HUES48 (cell line): Measurements from ENCODE around the gene STAMBPL1.
"Not testable (repeated sequence)": the region's sequence is repeated elsewhere in the genome, so short reads cannot be mapped to it uniquely, and the experiment has no call there.

Experiments used
- H3K27ac ChIP-seq: one replicate; pipeline ENCODE4 v1.7.0; 2013; ENCODE audit warnings: low read depth, low read length, inconsistent platforms
- H3K27me3 ChIP-seq: 2 replicates; pipeline ENCODE4 v1.6.1; 2013; ENCODE audit warnings: mild to moderate bottlenecking, low read length; ENCODE audit not compliant: control insufficient read depth, insufficient read depth
- H3K36me3 ChIP-seq: 2 replicates; pipeline ENCODE4 v1.6.1; 2013; ENCODE audit warnings: low read length; ENCODE audit not compliant: control insufficient read depth, insufficient read depth
- H3K4me1 ChIP-seq: 2 replicates; pipeline ENCODE4 v1.6.1; 2013; ENCODE audit warnings: mild to moderate bottlenecking, low read length; ENCODE audit not compliant: control insufficient read depth, insufficient read depth
- H3K4me3 ChIP-seq: 2 replicates; pipeline ENCODE4 v1.5.1; 2013; ENCODE audit warnings: mild to moderate bottlenecking, low read depth, low read length
- H3K9ac ChIP-seq: 2 replicates; pipeline ENCODE4 v1.6.1; 2013; ENCODE audit warnings: mild to moderate bottlenecking, low read depth, low read length, moderate library complexity
- H3K9me3 ChIP-seq: 2 replicates; pipeline ENCODE4 v1.6.1; 2013; ENCODE audit warnings: low read length; ENCODE audit not compliant: control insufficient read depth, insufficient read depth

Gene STAMBPL1

DNA sequence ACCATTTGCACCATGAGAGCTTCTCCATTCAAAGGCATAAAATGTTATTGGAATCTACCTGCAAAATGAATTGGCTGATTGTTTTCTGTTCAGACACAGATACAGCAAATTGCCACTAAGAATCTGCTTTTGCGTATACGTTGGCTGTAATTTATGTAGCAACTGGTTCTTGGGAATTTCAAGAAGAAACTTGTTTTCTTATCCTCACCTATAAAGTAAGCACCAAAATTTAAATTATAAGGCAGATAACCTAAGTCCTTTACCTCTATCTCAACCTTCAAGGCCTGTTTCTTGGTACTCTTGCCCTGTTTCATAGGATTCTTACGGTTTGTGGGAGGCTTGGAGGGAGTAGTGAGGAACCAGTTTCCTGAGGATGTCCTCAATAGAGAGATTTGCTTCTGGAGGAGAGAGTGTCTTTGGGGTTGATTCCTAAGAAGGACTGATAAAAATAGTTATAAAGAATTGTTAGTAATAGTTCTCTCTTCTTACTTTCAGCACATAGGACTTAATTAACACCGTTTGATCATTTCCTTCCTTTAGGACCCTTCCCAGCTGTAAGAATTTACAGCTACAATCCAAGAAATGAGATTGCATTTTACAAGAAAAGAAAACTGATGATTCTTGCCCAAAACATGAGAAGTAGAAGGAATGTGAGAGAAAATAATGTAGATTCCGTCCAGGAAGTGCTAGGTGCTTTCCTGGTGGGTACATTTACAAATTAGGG lies 2.0 kb downstream of the STAMBPL1 start:
- H3K9ac ChIP-seq = no peak overlapping the region

DNA sequence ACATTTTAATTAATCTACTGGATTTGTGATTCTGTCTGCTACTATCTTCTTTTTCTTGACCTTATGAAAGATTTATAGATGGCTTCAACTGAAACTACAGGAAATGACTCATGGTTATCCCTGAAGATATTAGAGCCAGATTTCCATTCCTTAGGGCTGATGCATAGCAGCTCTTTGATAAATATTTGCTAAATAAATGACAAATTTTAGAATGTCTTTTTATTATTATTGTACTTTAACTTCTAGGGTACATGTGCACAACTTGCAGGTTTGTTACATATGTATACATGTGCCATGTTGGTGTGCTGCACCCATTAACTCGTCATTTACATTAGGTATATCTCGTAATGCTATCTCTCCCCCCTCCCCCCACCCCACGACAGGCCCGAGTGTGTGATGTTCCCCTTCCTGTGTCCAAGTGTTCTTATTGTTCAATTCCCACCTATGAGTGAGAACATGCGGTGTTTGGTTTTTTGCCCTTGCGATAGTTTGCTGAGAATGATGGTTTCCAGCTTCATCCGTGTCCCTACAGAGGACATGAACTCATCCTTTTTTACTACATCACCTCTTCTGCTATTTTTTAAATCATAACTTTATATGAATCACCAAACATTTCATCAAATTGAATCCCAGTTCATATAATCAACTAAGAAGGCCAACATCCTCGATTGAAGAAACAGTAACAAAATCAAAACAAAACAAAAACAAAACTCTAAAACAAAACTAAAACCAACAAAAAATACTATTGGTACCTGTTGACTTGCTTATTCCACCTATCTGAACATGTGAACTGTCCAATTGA lies 2.8 kb downstream of the STAMBPL1 start:
- not testable (repeated sequence) for H3K27ac ChIP-seq, H3K9me3 ChIP-seq
- peaks cover 17% of the 10 kb centered on the region; the same call in 1 of the 2 replicates for H3K4me1 ChIP-seq

More for the DNA sequence above, 2.0 kb downstream of the STAMBPL1 start:
- peaks cover 17% of the 10 kb centered on the region; the same call in 1 of the 2 replicates for H3K4me1 ChIP-seq
- H3K4me3 ChIP-seq = no peak overlapping the region
- no peaks in the 10 kb centered on the region for H3K36me3 ChIP-seq
- peaks cover 15% of the 10 kb centered on the region for H3K27me3 ChIP-seq
- no peak overlapping the region for H3K27ac ChIP-seq
- no peaks in the 10 kb centered on the region for H3K9me3 ChIP-seq

DNA sequence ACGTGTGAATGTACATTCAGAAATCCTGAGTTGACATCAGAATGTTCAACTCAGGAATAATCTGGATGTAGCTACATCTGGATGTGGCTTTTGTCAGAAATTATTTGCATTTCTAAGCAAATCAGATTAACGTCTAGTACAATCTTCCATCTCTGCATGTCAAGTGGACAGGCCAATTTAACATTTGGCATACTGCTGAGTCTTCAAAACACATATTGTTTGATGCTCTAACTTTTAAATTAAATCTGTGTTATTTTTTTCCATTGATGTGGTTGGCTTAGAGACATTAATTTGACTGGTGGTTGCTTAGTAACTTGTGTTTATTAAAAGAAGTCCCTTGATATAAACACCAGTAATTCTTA lies 3.4 kb downstream of the STAMBPL1 start:
- Histone ChIP-seq H3K9ac (no peak overlapping the region), H3K4me1 (peaks cover 17% of the 10 kb centered on the region; the same call in 1 of the 2 replicates)

More for the DNA sequence above, 2.8 kb downstream of the STAMBPL1 start:
- not testable (repeated sequence) for H3K9ac ChIP-seq, H3K4me3 ChIP-seq, H3K36me3 ChIP-seq
- H3K27me3 ChIP-seq = peaks cover 15% of the 10 kb centered on the region

DNA sequence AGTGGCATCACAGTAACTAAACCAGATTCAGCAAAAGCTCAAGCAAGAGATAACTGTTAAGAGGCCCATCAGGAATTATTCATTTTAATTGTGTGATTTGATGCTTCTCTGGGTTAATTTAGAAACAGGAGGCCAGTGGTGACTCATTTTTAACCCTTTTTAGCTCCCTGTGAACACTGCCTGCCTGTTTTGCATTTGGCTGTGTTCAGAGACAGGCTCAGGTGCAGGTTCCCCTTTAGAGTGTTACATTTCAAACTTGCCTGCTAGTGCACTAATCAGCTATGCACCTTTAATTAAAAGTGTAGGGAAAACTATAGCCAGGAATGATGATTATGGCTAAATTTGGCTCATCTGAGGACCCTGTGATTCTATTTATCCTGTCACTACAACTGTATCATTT lies 6.5 kb downstream of the STAMBPL1 start:
- H3K36me3 ChIP-seq = no peaks in the 10 kb centered on the region
- no peak overlapping the region for H3K4me3 ChIP-seq
- H3K9me3 ChIP-seq = no peaks in the 10 kb centered on the region
- H3K27ac ChIP-seq = no peak overlapping the region
- H3K4me1 ChIP-seq = peaks cover 13% of the 10 kb centered on the region; the same call in 1 of the 2 replicates
- no peaks in the 10 kb centered on the region for H3K27me3 ChIP-seq
- no peak overlapping the region for H3K9ac ChIP-seq

More for the DNA sequence above, 3.4 kb downstream of the STAMBPL1 start:
- Histone ChIP-seq H3K4me3 (no peak overlapping the region), H3K9me3 (no peaks in the 10 kb centered on the region), H3K36me3 (no peaks in the 10 kb centered on the region), H3K27ac (no peak overlapping the region), H3K27me3 (peaks cover 15% of the 10 kb centered on the region)

DNA sequence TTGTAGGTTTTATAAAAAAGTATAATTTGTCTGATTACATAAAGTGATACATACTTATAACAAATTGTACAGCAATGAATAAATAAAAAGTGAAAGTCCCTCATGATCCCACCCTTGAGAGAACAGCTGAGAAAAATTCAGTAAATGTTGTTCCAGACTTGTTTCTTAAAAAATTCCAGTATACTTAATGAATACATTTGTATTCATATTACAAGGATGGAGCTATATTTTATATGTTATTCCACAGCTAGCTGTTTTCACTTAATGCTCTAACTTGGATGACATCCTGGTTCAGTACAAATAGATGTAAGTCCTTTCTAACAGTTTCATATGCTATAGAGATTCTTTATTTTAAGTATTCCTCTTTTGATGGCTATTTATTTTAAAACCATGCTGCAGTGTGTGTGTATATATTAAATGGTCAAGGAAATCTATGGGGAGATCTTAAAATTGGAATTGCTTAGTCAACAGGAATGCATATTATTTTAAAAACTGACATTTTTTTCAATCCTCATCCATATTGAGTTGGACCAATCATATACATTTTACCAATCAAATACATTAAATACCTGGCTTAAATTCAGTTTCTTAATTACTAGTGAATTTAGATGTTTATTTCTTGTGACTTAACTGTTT lies 8.9 kb downstream of the STAMBPL1 start:
- Histone ChIP-seq H3K4me3 (no peak overlapping the region), H3K9me3 (no peaks in the 10 kb centered on the region), H3K36me3 (no peaks in the 10 kb centered on the region), H3K27ac (no peak overlapping the region), H3K4me1 (peaks cover 17% of the 10 kb centered on the region; the same call in 1 of the 2 replicates), H3K27me3 (no peaks in the 10 kb centered on the region), H3K9ac (no peak overlapping the region)

DNA sequence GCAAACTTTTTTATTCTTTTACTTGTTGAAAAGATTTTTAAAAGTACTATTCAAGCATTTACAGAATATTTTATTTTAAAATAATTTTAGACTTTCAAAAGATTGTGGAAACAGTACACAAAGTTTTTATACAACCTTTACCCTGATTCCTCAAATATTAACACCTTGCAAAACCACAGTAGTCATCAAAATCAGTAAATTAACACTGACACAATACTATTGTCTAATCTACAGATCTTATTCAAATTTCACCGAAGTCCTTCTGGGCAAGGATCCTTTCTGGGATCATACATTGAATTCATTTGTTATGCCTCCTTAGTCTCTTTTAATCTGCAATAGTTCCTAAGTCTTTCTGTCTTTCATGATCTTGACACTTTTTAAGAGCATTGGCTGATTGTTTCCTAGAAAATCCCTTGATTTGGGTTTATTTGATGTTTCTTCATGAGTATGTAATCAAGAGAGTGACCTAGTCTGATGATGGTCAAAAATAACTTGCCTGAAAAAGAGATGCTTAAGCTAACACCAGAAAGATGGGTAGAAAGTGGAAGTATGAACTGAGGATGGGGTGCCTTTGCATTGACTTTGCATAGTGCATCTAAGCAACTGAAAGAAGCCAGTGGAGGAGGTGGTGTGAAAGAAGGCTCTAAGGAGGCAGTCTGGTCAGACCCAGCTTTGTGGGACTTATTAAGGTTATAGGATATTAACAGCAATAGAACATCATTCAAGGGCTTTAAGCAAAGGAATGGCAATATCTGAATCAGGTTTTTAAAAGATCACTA lies 9.7 kb downstream of the STAMBPL1 start:
- H3K4me1 ChIP-seq = peaks cover 17% of the 10 kb centered on the region; the same call in 1 of the 2 replicates
- H3K27ac ChIP-seq = no peak overlapping the region
- H3K4me3 ChIP-seq = no peak overlapping the region

DNA sequence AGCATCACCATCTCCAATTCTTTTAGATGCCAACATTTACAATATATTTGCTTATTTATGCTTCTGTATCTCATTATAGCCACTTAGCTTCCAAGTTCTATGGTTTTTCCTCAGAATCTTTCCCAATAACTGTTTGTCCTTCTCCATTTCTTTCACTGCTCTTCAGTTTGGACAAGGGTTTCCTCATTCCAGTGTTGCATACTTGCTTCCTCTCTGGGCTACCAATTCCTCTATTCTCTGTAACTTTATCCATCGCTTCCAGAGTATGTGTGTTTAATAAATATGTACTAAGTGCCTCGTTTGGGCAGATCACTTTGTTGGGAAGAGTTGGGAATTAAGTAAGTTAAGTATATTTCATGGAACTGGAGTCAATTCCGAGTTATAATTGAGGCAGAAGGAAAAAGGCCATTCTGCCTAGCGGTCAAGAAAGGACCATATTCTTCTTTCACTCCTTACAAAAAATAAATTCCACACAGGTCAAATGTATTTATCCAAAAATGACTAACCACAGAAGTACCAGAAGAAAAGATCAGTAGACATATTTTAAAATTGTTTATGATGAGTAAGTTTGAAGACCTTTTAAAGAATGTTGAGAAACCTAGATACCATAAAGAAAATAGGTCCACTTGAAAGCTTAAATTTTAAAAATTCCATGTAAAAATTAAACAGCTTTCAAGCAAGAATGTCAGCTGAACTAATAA lies 10.8 kb downstream of the STAMBPL1 start:
- Histone ChIP-seq H3K4me1 (peaks cover 17% of the 10 kb centered on the region; the same call in 1 of the 2 replicates), H3K36me3 (no peaks in the 10 kb centered on the region), H3K27me3 (no peaks in the 10 kb centered on the region), H3K9ac (no peak overlapping the region), H3K9me3 (no peaks in the 10 kb centered on the region), H3K4me3 (no peak overlapping the region), H3K27ac (no peak overlapping the region)

More for the DNA sequence above, 9.7 kb downstream of the STAMBPL1 start:
- no peaks in the 10 kb centered on the region for H3K36me3 ChIP-seq
- no peak overlapping the region for H3K9ac ChIP-seq
- H3K27me3 ChIP-seq = no peaks in the 10 kb centered on the region
- H3K9me3 ChIP-seq = no peaks in the 10 kb centered on the region

DNA sequence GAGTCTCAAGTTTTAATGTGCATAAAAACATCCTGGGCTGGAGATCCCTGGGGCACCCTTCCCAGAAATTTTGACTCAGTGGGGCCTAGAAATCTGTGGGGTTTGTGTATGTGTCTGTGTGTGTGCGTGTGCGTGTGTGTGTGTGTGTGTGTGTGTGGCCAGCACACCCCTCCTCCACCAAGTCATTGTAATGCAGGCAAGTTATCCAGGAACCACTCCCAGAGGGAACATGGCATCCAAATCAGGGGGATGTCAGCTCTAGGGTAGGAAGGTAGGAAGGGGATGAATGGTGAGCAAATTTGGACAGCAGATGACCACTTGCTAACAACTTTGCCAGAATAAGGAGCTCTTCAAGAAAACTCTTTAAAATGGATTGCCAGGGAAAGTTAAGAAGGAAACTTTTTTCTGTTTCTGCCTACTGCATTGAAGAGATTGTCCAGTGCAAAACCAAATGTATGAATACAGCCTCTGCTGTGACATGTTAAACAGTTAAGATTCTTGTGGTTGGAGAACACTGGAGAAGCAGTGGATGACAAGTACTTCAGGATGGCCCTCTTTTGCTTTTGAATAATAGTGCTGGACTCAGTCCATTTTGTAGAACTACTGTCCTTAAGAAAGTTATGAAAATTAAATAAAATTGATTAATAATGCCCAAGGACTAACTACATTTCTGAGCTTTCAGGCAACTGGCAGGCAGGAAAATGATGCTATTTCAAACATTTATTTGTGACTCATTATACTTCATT lies 12.3 kb downstream of the STAMBPL1 start:
- Histone ChIP-seq H3K9me3 (no peaks in the 10 kb centered on the region), H3K27ac (no peak overlapping the region), H3K4me1 (peaks cover 18% of the 10 kb centered on the region), H3K9ac (no peak overlapping the region), H3K4me3 (no peak overlapping the region), H3K27me3 (no peaks in the 10 kb centered on the region), H3K36me3 (no peaks in the 10 kb centered on the region)

DNA sequence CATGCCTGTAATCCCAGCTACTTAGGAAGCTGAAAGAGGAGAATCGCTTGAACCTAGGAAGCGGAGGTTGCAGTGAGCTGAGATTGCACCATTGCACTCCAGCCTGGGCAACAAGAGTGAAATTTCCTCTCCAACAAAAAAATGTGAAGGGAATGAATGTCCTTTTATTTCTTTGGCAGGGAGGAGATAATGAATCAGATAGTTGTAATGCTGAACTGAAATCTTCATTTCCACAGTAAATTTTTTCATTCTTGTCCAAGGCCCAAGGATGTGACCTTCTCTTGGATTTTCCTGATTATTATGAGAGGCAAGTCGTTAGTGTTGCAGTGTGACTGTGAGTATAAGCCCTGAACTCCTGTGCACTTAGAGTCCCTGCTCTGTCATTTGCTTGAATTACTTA lies 13.6 kb downstream of the STAMBPL1 start:
- H3K4me1 ChIP-seq = peaks cover 19% of the 10 kb centered on the region
- no peak overlapping the region for H3K27ac ChIP-seq
- H3K4me3 ChIP-seq = no peak overlapping the region
- H3K36me3 ChIP-seq = no peaks in the 10 kb centered on the region
- H3K27me3 ChIP-seq = no peaks in the 10 kb centered on the region
- no peak overlapping the region for H3K9ac ChIP-seq
- no peaks in the 10 kb centered on the region for H3K9me3 ChIP-seq
